Vagina (tissue), 2 donors: ENCODE measurements around the gene ADPRHL1. TPM values are rescaled to one million over a fixed set of nuclear protein-coding genes. Genes with fewer than 3 reads are reported as not detected.

Experiments used
- DNase-seq, 2 donors: peaks; one replicate each; pipeline ENCODE4 v3.0.0-alpha.2; 2017; ENCODE audit errors: extremely low spot score in 2 of 2
- H3K27ac ChIP-seq: fragments of 200-600 bp; sonication (generic); one replicate; pipeline ENCODE4 v1.5.1; 2019
- H3K27me3 ChIP-seq: fragments of 200-600 bp; sonication (generic); one replicate; pipeline ENCODE4 v1.5.1; 2019
- H3K36me3 ChIP-seq, 2 donors: fragments of 200-600 bp; sonication (generic); one replicate each; pipeline ENCODE4 v1.5.1; 2017 to 2019
- H3K4me1 ChIP-seq: fragments of 200-600 bp; sonication (generic); one replicate; pipeline ENCODE4 v1.5.1; 2019
- H3K4me3 ChIP-seq, 2 donors: fragments of 200-600 bp; sonication (generic); 1 replicate in 1 of 2; 2 replicates in 1 of 2; pipeline ENCODE4 v1.5.1; 2016 to 2019
- H3K9me3 ChIP-seq: fragments of 200-600 bp; sonication (generic); one replicate; pipeline ENCODE4 v1.5.1; 2019
- CTCF ChIP-seq, 3 experiments: fragments of 450-650 bp in 2 of 3; fragments of 200-600 bp in 1 of 3; sonication (generic) in 1 of 3; IDR thresholded peaks; one replicate each; pipeline ENCODE4 v1.5.1; 2017 to 2019; ENCODE audit warnings: antibody characterized with exemption in 3 of 3, mild to moderate bottlenecking in 2 of 3, moderate library complexity in 2 of 3
- POLR2A ChIP-seq, 2 donors: fragments of 450-650 bp; IDR thresholded peaks; one replicate each; pipeline ENCODE4 v1.6.1; 2017; ENCODE audit warnings: antibody characterized with exemption in 2 of 2, mild to moderate bottlenecking in 2 of 2, moderate library complexity in 2 of 2
- POLR2AphosphoS5 ChIP-seq, 2 donors: sonication (generic); formaldehyde crosslinking; IDR thresholded peaks; one replicate each; pipeline ENCODE4 v1.9.0; 2017; ENCODE audit warnings: antibody characterized with exemption in 2 of 2, mild to moderate bottlenecking in 2 of 2, low read depth in 1 of 2; ENCODE audit not compliant: insufficient read depth in 1 of 2
- intact Hi-C: fragments of 100-400 bp; cut with DNase I; formaldehyde crosslinking; loops from one replicate; pipeline ENCODE4 v1.15.1; 2023
- total RNA-seq: library from RNA; depleted of rRNA; stranded (reverse); fragments of >200 nt; gene quantifications from one replicate; pipeline ENCODE4 v1.2.3, GENCODE V29; 2016

The ADPRHL1 gene
- total RNA-seq, 1 donor from 2014 or later = 1.7 TPM

- no peaks in the 10 kb centered on the region for H3K27me3 ChIP-seq
- peaks cover 0 to 31% of the 10 kb centered on the region in 2 donors for H3K36me3 ChIP-seq
- intact Hi-C loops = no loop called here
- TF ChIP-seq POLR2AphosphoS5 (IDR thresholded peaks at IDR 0.05; ENCODE audit: insufficient read depth in 1 of 2, low read depth in 1 of 2) (no peak), POLR2A (IDR thresholded peaks at IDR 0.05) (no peak), CTCF (IDR thresholded peaks at IDR 0.05) (no peak)
- H3K4me1 ChIP-seq = peaks cover 5% of the 10 kb centered on the region
- DNase-seq = no peak
- no peak overlapping the region for H3K27ac ChIP-seq
- no peak overlapping the region for H3K4me3 ChIP-seq
- H3K9me3 ChIP-seq = no peaks in the 10 kb centered on the region
Measured at GRCh38 chr13:113479179-113479578, 25.9 kb upstream of the ADPRHL1 start.

- TF ChIP-seq POLR2AphosphoS5 (IDR thresholded peaks at IDR 0.05; ENCODE audit: insufficient read depth in 1 of 2, low read depth in 1 of 2) = no peak
- TF ChIP-seq CTCF (IDR thresholded peaks at IDR 0.05) = no peak
- no peak for TF ChIP-seq POLR2A (IDR thresholded peaks at IDR 0.05)
- Histone ChIP-seq H3K9me3 (no peaks in the 10 kb centered on the region), H3K36me3 (peaks cover 0 to 36% of the 10 kb centered on the region in 2 donors), H3K27ac (no peak overlapping the region), H3K27me3 (no peaks in the 10 kb centered on the region), H3K4me1 (no peaks in the 10 kb centered on the region), H3K4me3 (no peak overlapping the region)
- no peak for DNase-seq
- intact Hi-C loops = no loop called here
Measured at GRCh38 chr13:113477724-113478123, 24.4 kb upstream of the ADPRHL1 start.

DNA sequence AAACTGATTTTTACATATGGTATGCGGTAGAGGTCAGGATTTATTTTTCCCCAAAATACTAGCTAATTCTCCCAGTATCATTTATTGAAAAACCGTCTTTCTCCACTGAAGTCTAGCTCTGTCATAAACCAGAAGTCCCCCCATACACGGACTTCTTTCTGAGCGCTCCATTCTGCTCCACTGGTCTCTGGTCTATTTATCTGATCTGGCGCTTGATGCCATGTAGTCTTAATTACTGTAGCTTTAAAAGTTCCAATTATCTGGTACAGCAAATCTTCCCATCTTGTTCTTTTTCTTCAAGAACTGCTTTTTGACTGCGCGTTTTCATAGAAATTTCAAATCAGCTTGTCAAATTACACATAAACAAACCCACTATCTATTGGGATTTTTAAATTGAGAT, 23.5 kb upstream of the ADPRHL1 start:
- H3K4me3 ChIP-seq = no peak overlapping the region
- no peaks in the 10 kb centered on the region for H3K27me3 ChIP-seq
- TF ChIP-seq CTCF (IDR thresholded peaks at IDR 0.05) = no peak
- TF ChIP-seq POLR2AphosphoS5 (IDR thresholded peaks at IDR 0.05; ENCODE audit: insufficient read depth in 1 of 2, low read depth in 1 of 2) = no peak
- TF ChIP-seq POLR2A (IDR thresholded peaks at IDR 0.05) = no peak
- H3K9me3 ChIP-seq = no peaks in the 10 kb centered on the region
- intact Hi-C loops = no loop called here
- H3K4me1 ChIP-seq = no peaks in the 10 kb centered on the region
- DNase-seq = no peak
- peaks cover 0 to 37% of the 10 kb centered on the region in 2 donors for H3K36me3 ChIP-seq
- H3K27ac ChIP-seq = no peak overlapping the region

GRCh38 chr13:113475911-113476310, 22.6 kb upstream of the ADPRHL1 start:
- H3K4me3 ChIP-seq = no peak overlapping the region
- H3K9me3 ChIP-seq = no peaks in the 10 kb centered on the region
- no peaks in the 10 kb centered on the region for H3K4me1 ChIP-seq
- H3K27me3 ChIP-seq = no peaks in the 10 kb centered on the region
- intact Hi-C loops = no loop called here
- H3K36me3 ChIP-seq = peaks cover 0 to 43% of the 10 kb centered on the region in 2 donors
- no peak for TF ChIP-seq CTCF (IDR thresholded peaks at IDR 0.05)
- no peak for DNase-seq
- H3K27ac ChIP-seq = no peak overlapping the region

DNA sequence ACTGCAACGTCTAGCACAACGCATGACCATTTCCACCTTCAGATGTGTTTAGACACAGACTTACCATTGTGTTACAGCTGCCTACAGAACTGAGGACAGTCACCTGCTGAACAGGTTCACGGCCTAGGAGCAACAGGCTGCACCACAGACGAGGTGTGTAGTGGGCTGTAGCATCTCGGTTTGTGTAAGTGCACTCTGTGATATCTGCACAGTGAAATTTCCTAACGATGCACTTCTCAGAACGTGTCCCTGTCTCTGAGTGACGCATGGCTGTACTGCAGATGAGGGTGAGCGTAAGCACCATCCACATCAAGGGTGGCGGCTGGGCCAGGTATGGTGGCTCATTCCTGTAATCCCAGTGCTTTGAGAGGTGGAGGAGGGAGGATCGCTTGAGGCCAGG, 22.0 kb upstream of the ADPRHL1 start:
- H3K4me1 ChIP-seq = no peaks in the 10 kb centered on the region
- DNase-seq = no peak
- no peak overlapping the region for H3K4me3 ChIP-seq
- intact Hi-C loops = no loop called here
- H3K36me3 ChIP-seq = peaks cover 0 to 43% of the 10 kb centered on the region in 2 donors
- H3K9me3 ChIP-seq = no peaks in the 10 kb centered on the region
- no peak overlapping the region for H3K27ac ChIP-seq
- TF ChIP-seq POLR2AphosphoS5 (IDR thresholded peaks at IDR 0.05; ENCODE audit: insufficient read depth in 1 of 2, low read depth in 1 of 2) (no peak), CTCF (IDR thresholded peaks at IDR 0.05) (no peak), POLR2A (IDR thresholded peaks at IDR 0.05) (no peak)
- H3K27me3 ChIP-seq = no peaks in the 10 kb centered on the region
